Pancreas (tissue), 10 donors: ENCODE data around the gene SCRN1. TPM values are rescaled to one million over a fixed set of nuclear protein-coding genes. Genes with fewer than 3 reads are reported as not detected.

Experiments
- ATAC-seq, 4 donors: fragments of 200-7000 bp; cut with Tn5 transposase; one replicate each; pipeline versions ENCODE4 v1.8.0 to v1.9.1; 2020; ENCODE audit warnings: mild to moderate bottlenecking in 4 of 4, moderate library complexity in 4 of 4
- DNase-seq, 6 donors: peaks; one replicate each; pipeline ENCODE4 v3.0.0-alpha.2; 2020
- FAIRE-seq: peaks from 2 replicates; lab custom pipeline; 2012; peaks lifted over from hg19 to GRCh38; lab: Jason Lieb, UNC
- H3K27ac ChIP-seq, 4 donors: fragments of 200-600 bp; sonication (generic); 1 replicate in 3 of 4; 2 replicates in 1 of 4; pipeline versions ENCODE4 v1.5.0 to v1.8.0; 2020
- H3K27me3 ChIP-seq, 4 donors: fragments of 200-600 bp; one replicate each; pipeline ENCODE4 v1.8.0; 2021
- H3K36me3 ChIP-seq, 3 donors: fragments of 200-600 bp; sonication (generic) in 1 of 3; one replicate each; pipeline versions ENCODE4 v1.5.0 to v1.8.0; 2020 to 2021
- H3K4me1 ChIP-seq, 3 donors: fragments of 200-600 bp; one replicate each; pipeline ENCODE4 v1.8.0; 2021
- H3K4me3 ChIP-seq, 4 donors: fragments of 200-600 bp; sonication (generic) in 2 of 4; one replicate each; pipeline versions ENCODE4 v1.5.0 to v1.8.0; 2020 to 2021
- H3K9me3 ChIP-seq, 4 donors: fragments of 200-600 bp; one replicate each; pipeline ENCODE4 v1.8.0; 2021
- WGBS, 2 donors: extraction: QIAGEN DNeasy Blood & Tissue Kit; methylation state at CpG; one replicate each; pipeline ENCODE4 v1.1.7; 2013; 5-methylcytosine and 5-hydroxymethylcytosine counted together
- intact Hi-C, 3 donors: fragments of 100-400 bp; cut with DNase I; formaldehyde crosslinking; loops; one replicate each; pipeline versions ENCODE4 v1.11.1 to v1.14.2; 2022
- polyA plus RNA-seq, 2 donors: library from polyadenylated mRNA; stranded (reverse); fragments of 200-250 nt; gene quantifications; one replicate each; pipeline ENCODE4 v1.2.3, GENCODE V29; 2013
- total RNA-seq, 6 donors: library from RNA; stranded (reverse); fragmentation: NEBNext Ultra II Directional in 4 of 6; extraction: Animal tissue kit (Norgen Biotek cat#: 25700) in 4 of 6; gene quantifications; one replicate each; pipeline versions ENCODE4 v1.2.1 to v1.2.4, GENCODE V29; 2021 to 2023
- TF ChIP-seq, protein P1 (sequence below), 4 donors: fragments of 200-600 bp; sonication (generic) in 3 of 4; IDR thresholded peaks; one replicate each; pipeline versions ENCODE4 v1.5.0 to v1.8.0; 2021; ENCODE audit warnings: antibody characterized with exemption in 4 of 4
- donor health status: healthy with polysubstance abuse.
- donor health status: DM: no; HTN: no; CAD: no; lungs with moderate emphysema.
- donor health status: DM: no; HTN: no; CAD: no.
- donor health status: control.
- donor health status: control.
- donor health status: Bipolar disorder and iron deficiency.
- donor health status: DM: yes; HTN: yes; CAD: no.
- donor health status: DM: no; HTN: no; CAD: no.
- donor health status: DM: no; HTN: no; CAD: no.
- donor health status: DM: yes; HTN: yes; CAD: no.

Gene SCRN1
- total and polyA plus RNA-seq, 8 donors = 7.7 to 48.0 (median 32.3) TPM

DNA sequence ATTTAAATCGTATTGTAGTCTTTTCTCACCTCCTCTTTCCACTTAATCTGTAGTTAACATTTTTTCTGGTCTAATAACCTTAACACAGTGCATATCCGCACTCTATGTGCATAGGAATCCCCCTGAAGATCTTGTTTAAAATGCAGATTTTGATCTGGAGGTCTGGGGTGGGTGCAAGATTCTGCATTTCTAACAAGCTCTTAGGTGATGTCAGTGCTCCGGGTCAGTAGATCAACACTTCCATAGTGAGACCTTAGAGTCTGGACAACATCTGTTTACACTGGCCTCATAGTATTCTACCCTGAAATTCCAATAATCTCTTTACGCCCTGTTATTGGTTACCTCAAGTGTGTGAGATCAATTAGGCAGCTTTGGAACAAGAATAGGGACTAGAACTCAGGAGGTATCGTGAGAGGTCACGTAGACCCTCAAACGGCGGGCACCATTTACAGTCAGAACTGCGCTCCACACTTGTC, 38.2 kb upstream of the SCRN1 start:
- FAIRE-seq = no peak
- Histone ChIP-seq H3K4me1 (peaks cover 9 to 17% (median 12%) of the 10 kb centered on the region in 3 donors), H3K36me3 (no peaks in the 10 kb centered on the region), H3K4me3 (peak overlapping the region; percentile 83 to 97 (median 90)), H3K27ac (peak overlapping the region; percentile 78 to 90 (median 81)), H3K9me3 (no peaks in the 10 kb centered on the region), H3K27me3 (no peaks in the 10 kb centered on the region)
- WGBS, 2 donors = 1% methylated on average over 9 of the region's 9 CpGs
- TF ChIP-seq, protein P1, sequence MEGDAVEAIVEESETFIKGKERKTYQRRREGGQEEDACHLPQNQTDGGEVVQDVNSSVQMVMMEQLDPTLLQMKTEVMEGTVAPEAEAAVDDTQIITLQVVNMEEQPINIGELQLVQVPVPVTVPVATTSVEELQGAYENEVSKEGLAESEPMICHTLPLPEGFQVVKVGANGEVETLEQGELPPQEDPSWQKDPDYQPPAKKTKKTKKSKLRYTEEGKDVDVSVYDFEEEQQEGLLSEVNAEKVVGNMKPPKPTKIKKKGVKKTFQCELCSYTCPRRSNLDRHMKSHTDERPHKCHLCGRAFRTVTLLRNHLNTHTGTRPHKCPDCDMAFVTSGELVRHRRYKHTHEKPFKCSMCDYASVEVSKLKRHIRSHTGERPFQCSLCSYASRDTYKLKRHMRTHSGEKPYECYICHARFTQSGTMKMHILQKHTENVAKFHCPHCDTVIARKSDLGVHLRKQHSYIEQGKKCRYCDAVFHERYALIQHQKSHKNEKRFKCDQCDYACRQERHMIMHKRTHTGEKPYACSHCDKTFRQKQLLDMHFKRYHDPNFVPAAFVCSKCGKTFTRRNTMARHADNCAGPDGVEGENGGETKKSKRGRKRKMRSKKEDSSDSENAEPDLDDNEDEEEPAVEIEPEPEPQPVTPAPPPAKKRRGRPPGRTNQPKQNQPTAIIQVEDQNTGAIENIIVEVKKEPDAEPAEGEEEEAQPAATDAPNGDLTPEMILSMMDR (IDR thresholded peaks at IDR 0.05) = no peak
- peak; percentile 1 to 13 (median 4) for ATAC-seq
- no peak for DNase-seq
- intact Hi-C loops = no loop called here

DNA sequence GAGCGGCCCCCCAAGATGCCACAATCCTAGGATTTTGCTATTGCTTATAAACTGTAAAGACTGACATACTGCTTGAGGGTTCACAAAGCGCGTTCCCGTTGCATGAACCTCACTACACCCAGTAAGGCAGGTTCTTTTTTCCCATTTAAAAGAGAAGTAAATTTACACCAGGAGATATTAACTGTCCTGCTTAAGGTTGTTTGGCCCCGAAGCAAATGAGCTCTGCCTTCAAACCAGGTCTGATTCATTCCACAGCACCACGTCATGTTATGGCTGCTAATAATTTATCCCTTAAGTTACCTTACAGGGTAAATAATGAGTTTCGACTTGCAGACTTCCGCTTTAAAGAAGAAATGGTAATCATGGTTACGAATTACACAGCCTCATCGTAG, 37.5 kb upstream of the SCRN1 start:
- intact Hi-C loops = no loop called here
- ATAC-seq (peak; percentile 47 to 65 (median 53)), DNase-seq (peak in 2 of 6 donors; percentile 42 to 44), FAIRE-seq (no peak)
- 0 to 1% methylated on average over 10 of the region's 10 CpGs for WGBS, 2 donors
- H3K27me3 ChIP-seq = no peaks in the 10 kb centered on the region
- peak overlapping the region; percentile 49 to 97 (median 86) for H3K4me3 ChIP-seq
- no peaks in the 10 kb centered on the region for H3K9me3 ChIP-seq
- TF ChIP-seq, protein P1 (IDR thresholded peaks at IDR 0.05) = no peak
- H3K4me1 ChIP-seq = peaks cover 7 to 17% (median 9%) of the 10 kb centered on the region in 3 donors
- H3K36me3 ChIP-seq = no peaks in the 10 kb centered on the region
- H3K27ac ChIP-seq = peak overlapping the region; percentile 78 to 90 (median 81)

DNA sequence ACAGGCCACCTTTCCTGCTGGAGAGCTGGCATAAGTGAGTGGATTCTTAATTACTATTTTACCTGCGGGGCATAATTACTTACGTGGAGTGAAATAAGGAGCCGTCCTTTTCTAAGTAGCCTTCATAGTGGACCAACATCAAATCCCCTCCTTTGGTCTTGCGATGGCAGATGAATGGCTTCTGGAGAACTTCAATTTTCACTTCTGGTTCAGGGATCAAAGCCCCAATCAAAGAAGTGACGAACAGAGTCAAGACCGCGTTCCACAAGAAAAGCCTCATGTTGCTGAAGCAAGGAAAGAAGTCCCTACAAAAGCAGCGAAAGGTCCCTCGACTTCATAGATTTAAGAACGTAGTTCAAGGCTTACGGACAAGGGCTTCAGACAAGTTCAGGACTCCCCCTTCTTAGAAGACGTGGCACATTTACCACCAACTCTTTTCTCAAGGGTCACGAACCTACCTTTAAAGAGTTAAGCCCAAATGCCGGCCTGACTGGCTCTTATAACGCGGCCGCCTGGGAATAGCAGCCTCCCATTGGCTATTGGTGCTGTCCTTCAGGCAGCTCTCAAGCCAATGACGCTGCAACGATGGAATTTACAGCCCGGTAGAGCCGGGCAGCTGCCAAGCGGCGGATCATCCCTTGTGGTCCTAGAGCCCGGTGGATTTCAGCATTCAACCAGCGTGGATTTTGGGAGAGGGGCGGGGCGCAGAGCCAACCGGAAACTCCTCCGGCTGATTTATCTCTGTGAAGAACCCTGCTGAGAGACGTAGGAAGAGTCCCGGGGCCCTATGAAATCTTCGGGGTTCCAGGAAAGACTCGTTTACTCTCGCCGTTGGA, 36.8 kb upstream of the SCRN1 start, which contains the start of gene FKBP14:
Gene FKBP14, minus strand, starts transcription at position 474 of the 836 bp plus-strand sequence. Its CDS starts 194 bp downstream, at position 280.
- no peaks in the 10 kb centered on the region for H3K36me3 ChIP-seq
- intact Hi-C loops = no loop called here
- H3K27me3 ChIP-seq = no peaks in the 10 kb centered on the region
- DNase-seq (peak; percentile 88 to 99 (median 98)), ATAC-seq (peak; percentile 83 to 93 (median 86)), FAIRE-seq (peak; percentile 92)
- H3K4me1 ChIP-seq = peaks cover 7 to 17% (median 9%) of the 10 kb centered on the region in 3 donors
- no peaks in the 10 kb centered on the region for H3K9me3 ChIP-seq
- TF ChIP-seq, protein P1 (IDR thresholded peaks at IDR 0.05) = no peak
- H3K27ac ChIP-seq = peak within 1 kb of the TSS; percentile 78 to 90 (median 81)
- H3K4me3 ChIP-seq = peak within 1 kb of the TSS; percentile 49 to 97 (median 86)
- WGBS, 2 donors = 0% methylated on average over 35 of the region's 35 CpGs

DNA sequence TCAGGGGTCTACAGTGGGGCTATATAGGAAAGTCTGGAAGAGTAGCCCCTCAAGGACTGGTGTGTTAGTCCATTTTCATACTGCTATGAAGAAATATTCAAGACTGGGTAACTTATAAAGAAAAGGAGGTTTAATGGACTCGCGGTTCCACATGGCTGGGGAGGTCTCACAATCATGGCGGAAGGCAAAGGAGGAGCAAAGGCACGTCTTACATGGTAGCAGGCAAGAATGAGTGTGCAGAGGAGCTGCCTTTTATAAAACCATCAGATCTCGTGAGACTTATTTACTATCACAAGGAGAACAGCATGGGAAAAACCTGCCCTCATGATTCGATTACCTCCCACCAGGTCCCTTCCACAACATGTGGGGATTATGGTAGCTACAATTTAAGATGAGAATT, 33.9 kb upstream of the SCRN1 start:
- H3K4me3 ChIP-seq = no peak overlapping the region
- FAIRE-seq (no peak), DNase-seq (no peak), ATAC-seq (no peak)
- no peaks in the 10 kb centered on the region for H3K36me3 ChIP-seq
- WGBS, 2 donors = 91% methylated on average over 6 of the region's 6 CpGs
- intact Hi-C loops = no loop called here
- no peak overlapping the region for H3K27ac ChIP-seq
- TF ChIP-seq, protein P1 (IDR thresholded peaks at IDR 0.05) = no peak
- no peaks in the 10 kb centered on the region for H3K27me3 ChIP-seq
- peaks cover 3 to 7% (median 4%) of the 10 kb centered on the region in 3 donors for H3K4me1 ChIP-seq
- no peaks in the 10 kb centered on the region for H3K9me3 ChIP-seq
